ENCODE results near the gene NR4A3. TPM values are rescaled to one million over a fixed set of nuclear protein-coding genes. Genes with fewer than 3 reads are reported as not detected.

Gene NR4A3
- total RNA-seq, 2 experiments from 2014 or later: 0.13 to 0.74 TPM

- H3K4me3 ChIP-seq (ENCODE audit: low read depth, low read length, poor library complexity, severe bottlenecking): no peak overlapping the region
- no peaks in the 10 kb centered on the region for H3K9me3 ChIP-seq (ENCODE audit: low read length)
- CTCF ChIA-PET (ENCODE audit: unreplicated experiment): no interaction called here
- POLR2A ChIA-PET: interaction anchor here (0.6 kb wide), 1 partner anchor 479 kb away, joined by 4 read pairs; no protein-coding TSS in a partner anchor
- TF ChIP-seq EZH2phosphoT487 (IDR thresholded peaks at IDR 0.05; ENCODE audit: borderline replicate concordance, low read depth, low read length): no peak
- no peak for TF ChIP-seq CTCF (conservative IDR thresholded peaks at IDR 0.05; ENCODE audit: low read length)
- H3K79me2 ChIP-seq (ENCODE audit: insufficient read depth, low read depth, low read length): no peaks in the 10 kb centered on the region
- H3K4me2 ChIP-seq (ENCODE audit: low read length): 0 out of 2 replicates have a peak overlapping the region, but pooled peaks have one; percentile 10
- H3K27ac ChIP-seq (ENCODE audit: low read depth, low read length, poor library complexity, severe bottlenecking): no peak overlapping the region
- DNase-seq (ENCODE audit: low spot score): peak; percentile 48
- no TSS peak for BruUV-seq (replicated peaks)
- H3K36me3 ChIP-seq (ENCODE audit: insufficient read depth, low read length): no peaks in the 10 kb centered on the region
- intact Hi-C loops (cut with micrococcal nuclease; ENCODE audit: unreplicated experiment): no loop called here
- H3K9me2 ChIP-seq (ENCODE audit: insufficient read depth, low read length): no peaks in the 10 kb centered on the region
- peaks cover 9% of the 10 kb centered on the region for H3K4me1 ChIP-seq (ENCODE audit: insufficient read depth, low read length, poor library complexity, severe bottlenecking)
- no peaks in the 10 kb centered on the region for H4K20me1 ChIP-seq (ENCODE audit: insufficient read depth, low read length)
- H2AFZ ChIP-seq (ENCODE audit: low read length): peak overlapping the region; percentile 72
Observed at GRCh38 chr9:99833735-99834134, 12.1 kb downstream of the NR4A3 start.

- Histone ChIP-seq H3K36me3 (ENCODE audit: insufficient read depth, low read length) (no peaks in the 10 kb centered on the region), H3K4me2 (ENCODE audit: low read length) (no peak overlapping the region), H3K9me2 (ENCODE audit: insufficient read depth, low read length) (no peaks in the 10 kb centered on the region), H3K4me1 (ENCODE audit: insufficient read depth, low read length, poor library complexity, severe bottlenecking) (peaks cover 9% of the 10 kb centered on the region), H4K20me1 (ENCODE audit: insufficient read depth, low read length) (no peaks in the 10 kb centered on the region), H3K9me3 (ENCODE audit: low read length) (no peaks in the 10 kb centered on the region), H2AFZ (ENCODE audit: low read length) (no peak overlapping the region; the same call in 1 of the 2 replicates), H3K27ac (ENCODE audit: low read depth, low read length, poor library complexity, severe bottlenecking) (no peak overlapping the region), H3K4me3 (ENCODE audit: low read depth, low read length, poor library complexity, severe bottlenecking) (no peak overlapping the region), H3K79me2 (ENCODE audit: insufficient read depth, low read depth, low read length) (no peaks in the 10 kb centered on the region)
- intact Hi-C loops (cut with micrococcal nuclease; ENCODE audit: unreplicated experiment): no loop called here
- DNase-seq (ENCODE audit: low spot score): no peak
- ChIA-PET CTCF (ENCODE audit: unreplicated experiment) (no interaction called here), POLR2A (no interaction called here)
- TF ChIP-seq CTCF (conservative IDR thresholded peaks at IDR 0.05; ENCODE audit: low read length): no peak
- no peak for TF ChIP-seq EZH2phosphoT487 (IDR thresholded peaks at IDR 0.05; ENCODE audit: borderline replicate concordance, low read depth, low read length)
- BruUV-seq (replicated peaks): no TSS peak
Observed at GRCh38 chr9:99834474-99834873, 12.8 kb downstream of the NR4A3 start.

GRCh38 chr9:99835142-99835541 is 13.5 kb downstream of the NR4A3 start:
- intact Hi-C loops (cut with micrococcal nuclease; ENCODE audit: unreplicated experiment): no loop called here
- Histone ChIP-seq H3K4me1 (ENCODE audit: insufficient read depth, low read length, poor library complexity, severe bottlenecking) (peaks cover 9% of the 10 kb centered on the region), H3K9me2 (ENCODE audit: insufficient read depth, low read length) (no peaks in the 10 kb centered on the region), H3K4me3 (ENCODE audit: low read depth, low read length, poor library complexity, severe bottlenecking) (no peak overlapping the region), H3K79me2 (ENCODE audit: insufficient read depth, low read depth, low read length) (no peaks in the 10 kb centered on the region), H3K4me2 (ENCODE audit: low read length) (no peak overlapping the region), H3K36me3 (ENCODE audit: insufficient read depth, low read length) (no peaks in the 10 kb centered on the region), H3K27ac (ENCODE audit: low read depth, low read length, poor library complexity, severe bottlenecking) (no peak overlapping the region), H3K9me3 (ENCODE audit: low read length) (no peaks in the 10 kb centered on the region), H2AFZ (ENCODE audit: low read length) (no peak overlapping the region), H4K20me1 (ENCODE audit: insufficient read depth, low read length) (no peaks in the 10 kb centered on the region)
- TF ChIP-seq EZH2phosphoT487 (IDR thresholded peaks at IDR 0.05; ENCODE audit: borderline replicate concordance, low read depth, low read length) (no peak), CTCF (conservative IDR thresholded peaks at IDR 0.05; ENCODE audit: low read length) (no peak)
- POLR2A ChIA-PET: no interaction called here
- CTCF ChIA-PET (ENCODE audit: unreplicated experiment): no interaction called here
- no peak for DNase-seq (ENCODE audit: low spot score)
- no TSS peak for BruUV-seq (replicated peaks)
